Measurements from ENCODE around the gene HELB.
A peak's percentile ranks its signal among the peaks of the same experiment; 100 is the strongest.

HELB gene

DNA sequence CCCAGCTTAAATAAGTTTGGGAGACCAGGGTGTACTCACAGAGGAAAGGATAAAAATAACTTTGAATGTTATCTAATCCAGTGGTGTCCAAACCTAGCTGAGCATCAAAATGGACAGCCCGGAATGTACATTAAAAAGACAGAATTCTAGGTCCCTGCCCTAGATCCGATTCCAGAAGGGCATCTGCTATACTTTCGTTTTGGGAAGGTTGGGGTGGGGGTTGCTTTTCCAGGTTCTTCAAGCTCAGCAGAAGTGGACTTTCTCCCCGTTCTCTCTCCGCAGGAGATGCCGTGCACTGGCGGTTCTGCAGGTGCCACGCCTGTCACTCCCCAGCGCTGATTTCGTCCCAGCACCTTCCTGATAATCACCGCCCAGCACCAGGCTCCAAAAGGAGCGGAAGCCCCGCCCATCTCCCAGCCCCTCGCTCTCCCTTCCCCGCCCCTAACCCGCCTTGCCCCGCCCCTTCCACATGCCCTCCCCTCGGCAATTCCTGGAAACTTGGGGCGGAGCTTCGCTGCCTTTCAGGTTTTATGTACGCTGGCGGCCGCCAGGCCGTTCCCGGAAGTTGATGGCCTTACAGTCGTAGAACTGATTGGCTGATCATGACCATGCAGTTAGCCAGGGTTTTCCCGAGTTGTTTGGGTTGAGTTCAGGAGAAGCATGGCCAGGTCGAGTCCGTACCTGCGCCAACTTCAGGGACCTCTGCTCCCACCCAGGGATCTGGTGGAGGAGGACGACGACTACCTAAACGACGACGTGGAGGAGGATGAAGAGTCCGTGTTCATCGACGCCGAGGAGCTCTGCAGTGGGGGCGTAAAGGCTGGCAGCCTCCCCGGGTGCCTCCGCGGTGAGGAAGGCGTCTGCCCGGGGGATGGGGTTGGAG, at the start of gene HELB:
TSS of gene HELB (plus strand) at position 550 of the 883 bp plus-strand sequence. CDS start at position 661, 111 bp downstream.
- DNase-seq (ENCODE audit: low read depth in 2 of 2, low spot score in 1 of 2) = peak; percentile 96 to 98

DNA sequence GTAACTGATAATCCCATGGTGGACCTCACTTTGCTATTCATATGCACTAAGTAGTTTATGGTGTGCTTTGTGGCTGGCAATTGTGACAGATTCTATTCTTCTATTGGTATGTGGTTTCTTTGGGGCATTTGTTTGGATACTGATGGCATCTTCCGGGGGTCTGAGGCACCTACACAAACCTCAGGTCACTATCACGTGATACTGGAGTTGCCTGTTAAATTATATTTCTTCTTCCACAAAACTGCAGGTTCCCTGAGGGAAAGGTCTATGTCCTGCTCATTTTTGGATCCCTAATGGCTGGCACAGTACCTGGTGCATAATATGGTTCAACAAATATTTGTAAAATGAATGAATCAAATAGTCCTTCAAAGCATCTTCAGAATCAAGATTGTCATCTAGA, 49.5 kb upstream of the HELB start:
- DNase-seq (ENCODE audit: low read depth in 2 of 2, low spot score in 1 of 2) = no peak

DNA sequence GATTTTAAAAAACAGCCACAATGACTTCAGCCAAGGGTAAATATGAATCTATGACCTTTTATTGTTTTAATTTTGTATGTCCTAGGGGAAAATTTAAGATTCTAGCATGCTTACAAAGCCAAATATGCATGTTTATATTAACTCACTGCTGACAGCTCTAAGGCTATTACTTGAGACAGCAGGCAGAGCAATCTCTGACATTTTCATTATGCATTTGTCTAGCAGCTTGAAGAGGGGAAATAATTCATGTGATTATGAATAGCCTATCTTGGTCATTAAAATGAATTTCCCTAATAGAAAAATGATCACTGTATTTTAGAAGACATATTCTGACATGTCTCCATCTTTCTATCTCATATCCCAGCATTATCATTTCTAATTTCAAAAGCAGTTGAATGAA, 46.6 kb upstream of the HELB start:
- DNase-seq (ENCODE audit: low read depth in 2 of 2, low spot score in 1 of 2) = no peak

DNA sequence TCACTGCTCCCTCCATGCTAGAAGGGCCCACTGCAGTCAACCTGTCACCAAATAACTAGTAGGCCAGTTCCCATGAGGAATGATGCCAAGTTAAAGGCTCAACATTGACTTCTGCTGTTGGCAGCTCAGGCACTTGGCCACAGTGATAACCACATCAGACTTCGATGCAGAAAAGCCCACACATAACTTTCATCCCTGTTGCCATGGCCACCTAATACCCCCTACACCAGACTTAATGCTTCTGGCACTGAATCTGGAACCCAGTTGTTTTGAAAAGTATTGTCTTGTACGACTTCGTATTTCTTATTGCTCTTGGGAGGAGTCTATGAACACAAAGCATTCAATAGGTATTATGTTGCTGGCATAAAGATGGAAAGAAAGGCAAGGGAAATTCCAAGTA, 44.3 kb upstream of the HELB start:
- DNase-seq (ENCODE audit: low read depth in 2 of 2, low spot score in 1 of 2) = no peak

DNA sequence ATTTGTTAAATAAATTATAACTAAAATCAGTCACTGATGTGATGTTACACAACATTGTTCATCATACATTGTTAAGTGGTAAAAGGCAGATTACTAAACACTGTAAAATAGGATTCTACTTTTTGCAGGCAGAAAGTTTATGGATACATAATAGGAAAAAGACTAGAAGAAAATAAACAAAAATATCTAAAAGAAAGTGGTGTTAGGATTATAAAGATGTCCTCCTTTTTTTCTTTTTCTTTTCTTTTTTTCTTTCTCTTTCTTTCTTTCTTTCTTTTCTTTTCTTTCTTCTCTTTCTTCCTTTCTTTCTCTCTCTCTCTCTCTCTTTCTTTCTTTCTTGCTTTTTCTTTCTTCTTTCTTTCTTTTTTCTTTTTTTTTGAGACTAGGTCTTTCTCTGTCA, 39.6 kb upstream of the HELB start:
- DNase-seq (ENCODE audit: low read depth in 2 of 2, low spot score in 1 of 2) = no peak

DNA sequence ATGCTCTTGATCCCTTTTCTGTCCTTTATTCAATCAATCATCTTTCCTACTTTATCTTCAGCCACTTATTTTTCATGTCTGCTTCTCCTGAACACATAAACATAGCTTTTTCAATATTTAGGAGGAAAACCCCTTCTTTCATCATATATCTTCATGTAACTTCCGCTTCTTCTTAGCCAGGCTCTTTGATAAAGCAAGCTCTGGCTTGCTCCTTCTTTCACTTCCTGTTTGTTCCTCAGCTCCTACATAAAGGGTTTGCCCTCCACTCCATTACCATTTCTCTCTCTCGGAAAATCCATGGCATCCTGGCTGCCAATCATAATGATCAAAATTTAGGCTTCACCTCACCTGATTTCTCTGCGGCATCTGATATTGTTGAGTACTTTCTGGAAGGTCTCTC, 33.7 kb upstream of the HELB start:
- no peak for DNase-seq (ENCODE audit: low read depth in 2 of 2, low spot score in 1 of 2)

DNA sequence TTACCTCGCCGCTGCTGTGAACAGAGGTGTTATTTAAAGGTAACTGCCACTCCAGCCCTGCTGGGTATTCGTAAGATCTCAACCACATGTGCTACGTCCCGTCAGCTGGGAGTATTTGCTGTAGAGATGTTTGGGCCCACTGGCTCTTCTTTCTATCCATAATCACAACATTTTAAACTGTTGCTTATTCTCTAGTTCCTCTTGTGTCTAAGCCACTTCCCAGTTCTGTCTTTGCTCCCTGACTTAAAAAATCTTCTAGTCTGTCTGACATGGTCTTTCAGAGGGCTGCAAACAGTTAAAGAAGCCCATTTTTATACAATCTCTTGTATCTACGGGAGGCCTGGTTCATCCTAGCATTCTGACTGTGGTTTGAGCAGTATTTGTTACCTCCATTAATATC, 33.2 kb upstream of the HELB start:
- DNase-seq (ENCODE audit: low read depth in 2 of 2, low spot score in 1 of 2) = no peak

DNA sequence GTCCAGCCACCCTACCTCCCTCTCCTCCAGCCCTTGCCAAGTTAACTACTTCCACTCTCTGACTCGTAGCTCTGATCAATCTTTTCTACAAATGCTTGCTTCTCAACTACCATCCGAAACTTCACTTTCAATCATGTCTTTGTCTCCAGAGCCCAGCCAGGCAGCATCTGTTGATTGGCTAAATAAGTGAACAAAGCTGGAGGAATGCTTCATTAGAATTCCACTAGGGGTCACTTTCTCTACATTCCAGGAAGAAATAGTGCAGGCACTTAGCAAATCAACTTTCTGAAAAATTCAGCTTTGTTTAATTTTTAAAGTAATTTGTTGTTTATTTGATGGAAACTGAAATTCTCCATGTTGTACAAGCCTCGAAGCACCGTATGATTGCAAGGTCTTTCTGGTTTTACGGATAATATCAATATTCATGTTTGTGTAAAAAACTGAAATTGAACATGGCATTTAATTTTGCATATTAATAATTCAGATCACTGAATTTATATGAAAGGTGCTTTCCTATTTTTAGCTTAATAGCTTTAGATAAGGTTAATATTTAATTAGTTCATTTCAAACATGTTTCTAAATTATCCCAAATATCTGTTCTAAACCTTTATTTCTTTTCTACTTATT, 32.4 kb upstream of the HELB start:
- DNase-seq (ENCODE audit: low read depth in 2 of 2, low spot score in 1 of 2) = no peak

DNA sequence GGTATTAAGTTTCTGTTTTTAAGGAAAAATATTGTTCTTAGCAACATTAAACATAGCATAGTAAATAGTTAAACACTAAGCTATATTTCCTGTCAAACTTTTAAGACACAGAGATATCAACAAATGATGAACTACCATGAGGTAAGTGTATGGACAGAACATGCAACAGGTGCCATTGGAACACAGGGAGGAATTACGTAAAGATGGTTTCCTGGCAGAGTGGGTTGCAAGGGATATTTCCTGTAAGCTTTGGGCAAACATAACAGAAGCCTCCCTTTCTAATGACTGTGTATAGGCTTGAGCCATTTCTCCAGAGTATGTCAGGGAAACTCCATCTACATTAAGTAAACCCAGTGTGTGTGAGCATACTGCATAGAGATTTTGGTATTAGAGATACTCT, 31.7 kb upstream of the HELB start:
- DNase-seq (ENCODE audit: low read depth in 2 of 2, low spot score in 1 of 2) = no peak

DNA sequence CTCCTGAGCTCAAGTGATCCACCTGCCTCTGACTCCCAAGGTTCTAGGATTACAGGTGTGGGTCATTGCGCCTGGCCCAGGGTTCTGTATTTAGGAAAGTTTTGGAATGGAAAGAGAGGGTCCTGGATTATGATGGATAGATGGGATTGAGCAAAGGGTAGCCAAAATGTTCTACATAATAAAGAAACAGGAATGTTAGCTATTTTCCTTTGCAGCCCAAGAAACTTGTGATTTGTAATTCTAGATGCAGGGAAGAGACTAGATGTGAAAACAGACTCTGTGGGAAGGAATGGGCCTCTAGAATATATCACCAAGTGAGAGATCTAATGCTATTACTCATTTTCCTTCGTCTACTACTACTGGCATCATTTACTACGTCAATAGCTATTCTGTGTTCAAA, 29.6 kb upstream of the HELB start:
- no peak for DNase-seq (ENCODE audit: low read depth in 2 of 2, low spot score in 1 of 2)

DNA sequence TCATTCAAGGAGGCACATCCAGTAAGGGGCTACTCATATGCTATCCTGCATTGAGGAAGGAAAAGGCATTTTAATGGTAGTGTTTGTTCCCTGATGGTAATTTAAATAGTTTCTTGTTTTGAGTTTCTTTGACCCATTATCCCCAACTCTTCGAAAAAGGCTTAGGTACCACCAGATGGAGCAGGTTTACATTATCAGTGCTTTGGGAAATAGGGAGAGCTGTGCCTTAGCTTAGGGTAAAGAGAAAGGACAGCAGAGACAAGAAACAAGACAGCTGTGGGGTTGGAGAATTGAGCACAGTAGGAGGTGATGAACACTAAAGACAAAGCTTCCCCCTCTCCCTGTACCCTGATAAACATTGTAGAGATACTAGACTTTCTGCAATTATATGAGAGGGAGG, 29.1 kb upstream of the HELB start:
- no peak for DNase-seq (ENCODE audit: low read depth in 2 of 2, low spot score in 1 of 2)

DNA sequence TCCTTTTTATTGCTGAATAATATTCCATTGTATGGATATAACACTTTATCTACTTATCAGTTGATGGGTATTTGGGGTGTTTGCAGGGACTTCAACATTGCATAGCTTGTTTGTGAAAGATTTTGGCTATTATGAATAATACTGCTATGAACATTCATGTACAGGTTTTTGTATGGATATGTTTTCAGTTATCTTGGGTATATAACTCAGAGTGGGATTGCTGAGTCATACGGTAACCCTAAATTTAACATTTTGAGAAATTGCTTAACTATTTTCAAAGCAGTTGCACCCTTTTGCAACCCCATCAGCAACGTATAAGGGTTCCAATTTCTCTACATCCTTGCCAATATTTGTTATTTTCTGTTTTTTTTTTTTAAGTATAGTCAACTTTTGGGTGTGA, 27.3 kb upstream of the HELB start:
- no peak for DNase-seq (ENCODE audit: low read depth in 2 of 2, low spot score in 1 of 2)

DNA sequence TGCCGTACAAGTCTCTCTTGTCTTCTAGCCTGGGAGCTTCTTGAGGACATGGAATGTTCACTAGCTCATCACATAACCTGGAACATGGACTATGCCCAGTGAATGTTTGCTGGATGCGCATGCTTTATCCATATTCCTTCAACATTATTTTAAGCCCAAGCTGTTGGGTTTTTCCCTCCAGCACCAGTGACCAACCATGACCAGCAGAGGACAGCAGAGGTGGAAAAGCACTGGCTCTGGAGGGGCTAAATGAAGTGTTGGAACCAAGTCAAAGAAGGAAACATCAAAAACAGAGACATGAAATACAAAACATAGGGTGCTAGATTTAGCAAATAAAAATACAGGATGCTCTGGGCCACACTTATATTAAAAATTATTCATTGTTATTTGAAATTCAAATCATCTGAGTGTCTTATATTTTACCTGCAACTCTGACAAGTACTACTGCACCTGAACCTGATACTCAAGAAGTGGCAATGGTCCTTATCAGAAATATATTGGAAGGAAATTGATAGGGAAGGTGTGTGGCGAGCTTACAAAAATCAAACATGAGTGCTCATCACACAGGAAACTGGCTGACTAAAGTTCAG, 23.1 kb upstream of the HELB start:
- DNase-seq (ENCODE audit: low read depth in 2 of 2, low spot score in 1 of 2) = peak in 1 of 2 donors; percentile 22

DNA sequence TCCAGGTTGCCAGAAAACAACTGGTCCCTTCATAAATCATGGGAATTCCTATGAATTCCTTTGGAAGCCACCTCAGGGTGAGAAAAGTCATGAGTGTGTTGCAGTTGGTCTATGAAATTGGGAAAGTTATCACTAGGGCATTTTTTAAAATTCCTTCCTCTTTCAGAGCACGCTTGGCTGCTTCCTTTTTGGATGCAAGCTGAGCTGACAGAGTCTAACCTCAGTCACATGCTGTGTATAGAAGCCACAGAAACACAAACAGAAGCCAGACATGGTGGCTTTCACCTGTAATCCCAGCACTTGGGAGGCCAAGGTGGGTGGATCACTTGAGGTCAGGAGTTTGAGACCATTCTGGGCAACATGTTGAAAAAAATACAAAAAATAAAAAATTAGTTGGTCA, 21.7 kb upstream of the HELB start:
- no peak for DNase-seq (ENCODE audit: low read depth in 2 of 2, low spot score in 1 of 2)

DNA sequence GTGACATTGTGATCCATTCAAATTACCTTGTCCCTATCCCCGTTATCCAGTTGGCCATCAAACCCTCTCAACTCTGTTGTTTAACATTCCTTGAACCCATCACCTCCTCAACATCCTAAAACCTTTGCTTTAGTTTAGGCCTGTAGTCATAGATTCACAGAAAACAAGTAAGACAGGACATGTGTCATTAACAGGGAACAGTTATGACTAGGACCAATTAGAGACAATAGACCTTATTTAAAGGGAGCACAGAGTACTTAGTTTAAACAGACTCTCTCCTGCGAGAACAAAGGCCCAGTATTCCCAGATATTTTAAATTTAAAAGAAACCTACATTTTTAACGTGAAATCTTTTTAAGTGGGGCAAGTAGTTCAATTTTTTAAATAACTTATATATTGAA, 20.0 kb upstream of the HELB start:
- DNase-seq (ENCODE audit: low read depth in 2 of 2, low spot score in 1 of 2) = no peak

DNA sequence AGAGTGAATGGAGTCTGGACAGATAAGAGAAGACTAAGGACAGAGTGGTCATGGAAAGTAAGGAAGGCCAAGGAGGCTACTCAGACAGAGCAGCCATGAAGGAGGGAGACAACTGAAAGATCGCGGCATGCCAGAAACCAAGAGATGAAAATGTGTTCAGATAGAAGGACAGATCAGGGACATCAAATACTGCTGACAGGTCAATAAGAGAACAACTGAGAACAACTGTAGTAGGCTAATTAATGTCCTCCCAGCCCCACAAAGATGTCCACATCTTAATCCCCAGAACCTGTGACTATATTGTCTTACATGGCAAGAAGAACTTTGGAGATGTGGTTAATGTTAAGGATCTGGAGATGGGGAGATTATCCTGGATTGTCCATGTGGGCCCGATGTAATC, 15.0 kb upstream of the HELB start:
- DNase-seq (ENCODE audit: low read depth in 2 of 2, low spot score in 1 of 2) = no peak

DNA sequence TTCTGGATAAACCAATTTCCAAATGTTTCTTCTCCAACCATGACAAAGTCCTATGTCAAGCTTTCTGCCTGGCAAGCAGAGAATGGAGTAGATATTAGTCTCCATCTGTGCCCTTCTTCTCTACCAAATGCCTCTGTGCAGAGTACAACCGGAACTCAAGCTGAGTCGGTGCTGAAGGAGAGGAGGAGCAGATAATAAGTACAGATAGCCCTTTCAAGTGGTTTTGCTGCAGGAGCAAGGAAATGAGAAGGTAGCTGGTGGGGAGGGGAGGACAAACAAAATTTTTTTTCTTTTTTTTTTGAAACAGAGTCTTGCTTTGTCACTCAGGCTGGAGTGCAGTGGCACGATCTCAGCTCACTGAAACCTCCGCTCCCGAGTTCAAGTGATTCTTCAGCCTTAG, 14.2 kb upstream of the HELB start:
- peak in 1 of 2 donors; percentile 17 for DNase-seq (ENCODE audit: low read depth in 2 of 2, low spot score in 1 of 2)

DNA sequence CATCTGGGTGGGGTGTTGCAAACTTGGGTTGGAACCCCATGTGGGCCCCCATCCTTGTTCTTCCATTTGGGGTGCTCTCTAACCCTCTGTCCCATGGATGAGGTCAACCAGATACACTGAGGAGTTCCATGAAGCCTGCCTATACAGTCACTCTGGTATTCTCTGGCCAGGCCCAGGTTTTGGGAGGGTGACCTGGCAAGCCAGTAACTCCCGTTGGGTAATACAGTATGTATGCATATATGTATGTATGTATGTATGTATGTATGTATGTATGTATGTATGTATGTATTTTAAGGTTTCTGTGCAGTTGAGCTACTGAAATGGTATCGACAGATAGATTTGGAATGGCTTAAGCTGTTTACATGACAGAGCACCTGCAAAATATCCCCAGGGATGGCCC, 12.8 kb upstream of the HELB start:
- DNase-seq (ENCODE audit: low read depth in 2 of 2, low spot score in 1 of 2) = no peak

DNA sequence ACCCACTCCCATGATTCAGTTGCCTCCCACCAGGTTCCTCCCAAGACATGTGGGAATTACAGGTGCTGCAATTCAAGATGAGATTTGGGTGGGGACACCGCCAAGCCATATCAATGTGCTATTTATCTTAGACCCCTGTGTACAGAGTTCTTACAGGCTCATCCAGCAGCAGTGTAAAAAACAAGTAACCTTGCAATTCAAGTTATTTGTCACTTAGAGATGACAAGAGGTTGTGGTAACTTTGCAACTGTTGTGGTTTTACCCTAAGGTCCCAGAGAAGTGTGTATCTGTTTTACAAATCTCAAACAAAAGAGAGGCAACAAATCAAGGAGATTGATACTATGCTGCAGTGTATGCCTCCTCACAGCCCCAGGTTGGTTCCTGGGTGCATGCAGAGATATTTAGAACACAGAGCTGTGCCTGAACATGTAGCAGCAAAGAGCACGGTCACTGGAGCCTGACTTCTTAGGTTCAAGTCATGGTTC, 11.5 kb upstream of the HELB start:
- no peak for DNase-seq (ENCODE audit: low read depth in 2 of 2, low spot score in 1 of 2)

DNA sequence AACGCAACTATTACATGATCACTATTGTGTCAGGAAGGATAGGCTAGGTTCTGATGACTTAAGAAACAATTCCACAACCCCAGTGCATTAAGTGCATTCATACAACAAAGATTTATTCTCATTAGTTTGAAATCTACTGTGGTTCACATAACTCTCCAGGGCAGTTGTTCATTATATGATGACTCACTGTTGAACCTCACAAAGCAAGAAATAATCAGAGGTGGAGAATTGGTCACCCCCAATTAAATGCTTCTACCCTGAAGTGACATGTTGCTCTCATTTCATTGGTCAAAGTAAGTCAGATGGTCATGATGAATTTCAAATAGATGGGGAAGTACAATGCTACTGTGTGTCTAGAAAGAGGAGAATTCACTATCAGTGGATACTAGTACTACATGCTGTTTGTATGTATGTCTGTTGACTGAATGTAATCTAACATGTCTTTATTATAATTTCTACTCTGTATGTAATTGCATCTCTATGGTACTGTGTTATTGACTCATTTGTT, 6.1 kb upstream of the HELB start:
- no peak for DNase-seq (ENCODE audit: low read depth in 2 of 2, low spot score in 1 of 2)

DNA sequence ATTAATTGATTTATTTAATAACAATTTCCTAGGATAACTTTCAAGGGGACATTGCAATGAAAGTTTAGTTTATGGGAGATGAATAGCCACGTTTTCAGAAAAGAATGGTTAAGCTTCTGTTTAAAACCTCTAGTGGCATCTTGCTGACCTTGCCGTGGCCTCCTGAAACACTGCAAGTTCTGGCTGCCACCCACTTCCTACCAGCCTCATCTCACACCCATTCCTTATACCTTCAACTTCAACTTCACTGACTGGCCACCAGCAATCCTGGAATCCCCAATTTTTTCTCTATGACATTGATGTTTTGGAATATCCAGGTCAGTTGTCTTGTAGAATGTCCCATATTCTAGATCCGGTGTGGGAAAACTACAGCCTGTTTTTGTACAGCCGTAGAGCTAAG, 5.2 kb upstream of the HELB start:
- DNase-seq (ENCODE audit: low read depth in 2 of 2, low spot score in 1 of 2) = no peak

DNA sequence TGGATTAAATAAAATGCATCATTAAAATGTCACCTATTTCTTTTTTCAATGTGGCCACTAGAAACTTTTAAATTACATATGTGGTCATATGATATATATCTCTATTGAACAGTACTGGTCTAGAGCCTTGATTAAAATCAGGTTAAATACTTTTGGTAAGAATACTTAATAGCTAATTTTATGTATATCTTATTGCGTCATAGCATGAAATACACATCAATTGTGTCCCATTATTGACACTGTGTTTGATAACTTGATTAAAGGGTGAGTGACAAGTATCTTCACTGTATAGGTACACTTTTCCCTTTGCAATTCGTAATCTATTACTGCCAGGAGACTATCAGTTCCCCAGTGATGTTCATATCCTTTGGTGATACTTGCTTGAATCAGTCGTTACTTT, 4.4 kb upstream of the HELB start:
- no peak for DNase-seq (ENCODE audit: low read depth in 2 of 2, low spot score in 1 of 2)

All from stimulated activated CD8-positive, alpha-beta memory T cell treated with anti-CD3 and anti-CD28 coated beads, Interleukin-4, amount 100 ng/mL, for 1 hour (primary cell).